Erythroblast (primary cell): Measurements from ENCODE around the gene STH.

Source experiments
- DNase-seq, 2 experiments: peaks; one replicate each; lab custom pipeline; 2025; lab: John Stamatoyannopoulos, UW
- GATA1 ChIP-seq: IDR thresholded peaks from 2 replicates; pipeline ENCODE4 v1.6.1; 2011; ENCODE audit warnings: low read depth, mild to moderate bottlenecking, control low read depth, low read length, moderate library complexity
- POLR2A ChIP-seq: IDR thresholded peaks from 2 replicates; pipeline ENCODE4 v1.6.1; 2011; ENCODE audit warnings: mild to moderate bottlenecking, low read length

STH gene

DNA sequence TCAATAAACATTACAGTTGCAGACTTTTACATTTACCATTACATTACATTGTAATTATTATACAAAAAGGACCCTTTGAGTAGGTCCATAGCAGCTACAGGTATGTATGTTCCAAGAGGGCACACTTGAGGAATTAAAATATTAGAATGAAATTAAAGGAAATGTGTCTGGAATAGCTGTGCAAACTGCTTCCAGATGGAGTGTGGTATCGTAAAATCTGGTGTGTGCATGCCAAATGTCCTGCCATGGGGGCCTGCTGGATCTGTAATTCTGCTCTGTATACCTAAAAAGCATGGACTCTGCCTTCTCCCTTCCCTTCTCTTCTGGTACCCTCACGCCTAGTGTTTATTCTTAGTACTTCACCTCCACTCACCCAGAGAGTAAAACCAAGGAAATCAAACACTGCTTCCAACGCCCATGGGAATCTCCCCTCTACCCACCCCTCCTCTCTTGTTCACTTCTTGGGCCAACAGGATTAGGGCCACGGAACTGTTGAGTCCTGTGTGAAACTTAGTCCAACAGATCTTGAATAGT lies 38.7 kb downstream of the STH start:
- no peak for DNase-seq
- TF ChIP-seq POLR2A (no peak), GATA1 (no peak)

DNA sequence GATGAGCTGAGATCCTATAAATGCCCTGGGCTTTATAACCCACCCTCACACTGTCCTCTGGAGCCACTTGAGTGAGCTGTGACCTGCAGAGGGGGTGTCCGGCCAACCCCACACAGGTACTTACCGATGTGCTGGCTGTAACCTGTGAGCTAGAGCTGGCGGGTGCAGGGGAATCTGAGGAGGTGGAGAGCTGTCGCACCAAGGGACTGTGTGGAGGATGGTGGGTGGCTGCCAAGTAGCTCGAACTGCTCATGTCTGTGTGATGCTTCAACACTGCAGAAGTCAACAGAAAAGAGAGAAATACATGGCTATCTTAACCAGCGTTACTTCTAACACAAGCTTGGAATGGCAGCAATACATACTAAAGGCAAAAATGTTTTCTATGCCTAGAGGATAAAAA lies 39.4 kb downstream of the STH start:
- DNase-seq, result no peak
- TF ChIP-seq POLR2A, result no peak
- TF ChIP-seq GATA1, result no peak

DNA sequence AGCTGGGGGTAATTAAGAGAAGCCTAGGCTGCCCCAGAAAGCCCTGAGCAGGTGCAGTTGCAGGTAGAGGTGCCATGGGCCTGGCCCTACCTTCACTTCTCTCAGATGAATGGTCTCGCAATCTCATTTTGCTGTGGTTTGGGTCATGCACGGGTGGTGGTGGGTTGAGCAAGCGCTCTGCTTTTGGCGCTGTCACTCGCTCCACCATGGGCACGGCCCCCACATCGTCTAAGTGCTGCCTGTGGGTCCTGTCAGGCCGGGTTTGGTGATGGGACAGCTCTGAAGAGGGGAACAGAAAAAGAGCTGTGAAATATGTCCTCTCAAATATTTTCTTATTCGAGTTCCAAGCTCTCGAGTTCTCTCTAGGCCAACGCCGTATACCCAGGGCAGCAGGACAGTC lies 39.9 kb downstream of the STH start:
- no peak for TF ChIP-seq POLR2A
- TF ChIP-seq GATA1, result no peak
- no peak for DNase-seq

DNA sequence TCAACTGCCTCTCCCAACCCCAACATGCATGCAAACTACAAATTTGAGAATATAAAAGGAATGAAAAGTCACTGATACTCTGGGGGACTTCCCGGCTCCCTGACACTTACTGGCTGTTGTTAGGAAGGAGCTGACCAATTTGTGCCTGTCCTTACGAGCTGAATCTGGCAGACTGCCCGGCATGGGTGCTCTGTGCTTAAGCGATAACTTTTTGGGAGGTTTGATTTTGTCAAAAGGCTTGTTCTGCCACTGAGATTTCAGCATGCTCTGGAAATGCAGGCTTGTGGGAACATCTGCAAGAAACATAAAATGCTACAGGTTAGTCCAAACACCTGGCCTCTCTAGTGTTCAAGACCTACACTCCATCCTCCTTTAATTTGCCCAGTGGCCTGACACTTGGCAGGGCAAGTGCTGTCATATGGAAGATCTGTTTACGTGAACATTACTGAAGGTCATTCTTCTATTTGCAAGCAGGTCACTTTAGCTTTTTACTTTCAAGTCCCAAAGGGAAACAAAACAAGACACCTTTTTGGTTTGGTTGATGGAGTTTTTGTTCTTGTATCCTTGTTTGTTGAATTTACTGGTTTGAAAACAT lies 40.6 kb downstream of the STH start:
- no peak for TF ChIP-seq POLR2A
- no peak for TF ChIP-seq GATA1
- DNase-seq, result peak; percentile 52 to 56

DNA sequence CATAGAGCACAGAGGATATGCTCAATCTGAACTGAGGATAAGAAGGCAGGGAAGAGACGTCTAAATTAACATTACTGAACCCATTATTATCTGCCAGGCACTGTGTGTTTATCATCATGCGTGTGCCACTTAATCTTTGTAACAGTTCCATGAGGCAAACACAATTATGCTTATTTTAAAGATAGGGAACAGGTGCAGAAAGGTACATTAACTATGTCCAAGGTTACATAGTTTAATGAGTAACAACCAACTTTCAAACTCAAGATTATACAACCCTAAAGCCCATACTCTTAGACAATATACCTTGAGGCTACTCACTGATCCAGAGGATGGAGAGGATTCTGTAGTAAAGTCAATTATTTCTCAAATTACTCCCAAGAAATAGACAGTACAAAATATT lies 43.2 kb downstream of the STH start:
- no peak for DNase-seq
- TF ChIP-seq POLR2A, result no peak
- TF ChIP-seq GATA1, result no peak

DNA sequence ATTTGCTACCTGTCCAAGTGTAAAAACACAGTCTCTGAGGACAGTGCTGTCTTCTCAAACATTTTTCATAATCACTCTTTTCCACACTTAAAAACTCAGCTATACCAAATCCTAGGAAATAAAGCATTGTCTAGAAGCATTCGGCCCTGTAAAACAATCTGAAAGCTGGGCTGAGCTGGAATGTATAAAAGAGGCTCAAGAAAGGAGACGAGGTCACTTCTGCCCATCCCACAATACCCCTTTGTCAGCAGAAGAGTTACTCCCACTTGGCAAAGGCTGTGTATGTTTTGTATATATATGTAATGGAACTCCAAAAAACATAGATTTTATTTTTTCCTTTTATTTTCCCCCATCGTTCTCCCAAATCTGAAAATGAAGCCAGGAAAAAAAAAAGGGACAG lies 43.9 kb downstream of the STH start:
- TF ChIP-seq POLR2A (no peak), GATA1 (no peak)
- no peak for DNase-seq

DNA sequence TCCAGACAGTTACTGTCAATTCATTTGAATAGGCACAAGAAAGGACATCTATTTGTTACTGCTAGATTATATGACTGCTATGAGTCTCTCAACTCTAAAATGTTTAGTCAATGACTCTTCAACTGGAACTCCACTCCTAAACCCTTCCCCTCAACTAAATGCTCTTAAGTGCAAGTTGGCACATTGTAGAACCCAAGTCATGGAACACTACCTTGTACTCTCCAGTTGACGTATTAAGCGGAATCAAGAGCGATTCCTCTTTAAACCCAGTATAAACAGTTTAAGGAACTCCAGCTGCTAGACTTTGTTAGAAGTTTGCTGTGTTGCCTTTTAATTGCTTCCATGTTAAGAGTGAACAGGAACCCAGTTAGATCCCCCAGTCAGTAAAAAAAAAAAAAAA lies 44.6 kb downstream of the STH start:
- TF ChIP-seq GATA1 (no peak), POLR2A (no peak)
- DNase-seq, result no peak

DNA sequence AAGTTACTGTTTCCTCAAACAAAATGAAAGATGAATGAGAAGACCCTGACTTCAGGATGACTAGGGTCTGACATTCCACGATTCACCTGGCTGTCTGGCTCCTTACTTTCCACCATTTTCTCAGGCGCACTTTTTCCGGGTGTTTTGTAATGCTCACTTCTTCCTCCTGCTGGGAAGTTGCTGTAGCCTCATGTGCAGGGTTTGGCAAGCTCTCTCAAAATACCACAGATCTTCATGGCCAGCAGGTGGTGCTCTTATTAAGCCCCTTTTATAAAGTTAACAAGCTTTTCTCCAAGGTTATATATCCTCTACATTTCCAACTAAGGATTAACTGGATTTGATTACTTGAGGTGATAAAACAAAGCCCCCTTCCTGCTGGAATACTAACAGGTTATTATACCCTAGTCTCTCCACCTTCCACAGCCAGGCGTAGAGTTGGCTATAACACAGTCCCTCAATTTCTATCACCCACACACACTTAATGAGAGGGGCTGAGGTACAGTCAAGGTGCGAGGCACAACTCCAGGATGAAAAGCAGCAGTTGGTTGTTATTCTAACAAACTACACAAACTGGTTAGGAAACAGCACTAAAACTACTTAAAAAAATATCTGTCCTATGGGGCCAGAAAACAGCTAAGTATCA lies 45.4 kb downstream of the STH start:
- peak; percentile 78 to 88 for DNase-seq
- TF ChIP-seq POLR2A (no peak), GATA1 (no peak)

DNA sequence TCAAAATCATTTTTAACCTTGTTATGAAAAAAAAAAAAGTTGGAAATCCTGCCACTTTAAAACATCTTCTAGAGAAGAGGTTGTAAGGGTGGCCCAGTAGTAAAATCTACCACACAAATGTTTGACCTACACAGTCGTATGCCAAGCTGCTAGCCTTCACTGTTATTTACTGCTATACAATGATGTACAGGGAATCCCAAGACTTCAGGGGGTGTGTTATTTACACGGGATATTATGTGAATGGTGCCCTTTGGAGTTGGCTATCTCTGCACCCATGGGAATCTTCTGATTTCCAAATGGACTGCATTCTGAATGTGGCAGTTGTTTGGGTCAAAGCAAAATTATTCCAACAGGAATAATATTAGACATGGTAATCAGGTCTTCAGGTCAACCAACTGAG lies 45.9 kb downstream of the STH start:
- TF ChIP-seq GATA1, result no peak
- TF ChIP-seq POLR2A, result no peak
- DNase-seq, result no peak

DNA sequence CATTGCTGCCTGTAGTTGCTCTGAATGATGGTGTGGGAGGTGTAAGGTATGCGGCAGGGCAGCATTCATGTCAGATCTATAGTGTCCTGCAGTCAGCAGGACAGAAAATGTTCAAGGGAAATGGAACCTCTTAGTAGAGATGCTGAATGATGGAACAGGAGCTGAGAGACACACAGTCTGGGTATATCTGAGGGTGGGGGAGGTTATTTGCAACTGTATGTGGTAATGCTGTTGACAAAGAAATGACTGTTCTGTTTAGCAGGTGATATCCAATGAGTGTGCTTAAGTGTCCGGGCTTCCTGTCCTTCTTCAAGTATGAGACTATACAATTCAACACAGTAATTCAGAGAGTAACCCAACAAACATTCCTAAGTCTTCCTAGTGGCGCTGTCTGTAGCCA lies 46.6 kb downstream of the STH start:
- TF ChIP-seq GATA1, result no peak
- no peak for TF ChIP-seq POLR2A

DNA sequence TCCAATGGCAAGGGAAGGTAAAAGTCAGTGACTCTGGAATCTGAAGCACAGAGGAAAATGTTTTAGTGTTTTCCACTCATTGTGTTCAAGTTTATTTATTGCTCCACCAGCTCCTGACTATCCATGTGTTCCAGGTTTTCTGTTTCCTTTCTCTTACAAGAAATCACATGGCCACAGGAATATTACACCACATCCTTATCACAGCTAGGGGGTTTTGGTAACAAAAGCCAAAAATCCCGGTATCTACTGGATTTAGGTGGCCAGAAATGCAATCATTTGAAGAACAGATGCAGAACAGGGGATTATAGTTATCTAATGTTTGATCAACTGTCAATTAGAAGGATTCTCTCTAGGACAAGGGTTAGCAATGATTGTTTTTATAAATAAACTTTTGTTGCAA lies 47.9 kb downstream of the STH start:
- no peak for DNase-seq
- TF ChIP-seq POLR2A, result no peak

More for the DNA sequence above, 46.6 kb downstream of the STH start:
- no peak for DNase-seq

DNA sequence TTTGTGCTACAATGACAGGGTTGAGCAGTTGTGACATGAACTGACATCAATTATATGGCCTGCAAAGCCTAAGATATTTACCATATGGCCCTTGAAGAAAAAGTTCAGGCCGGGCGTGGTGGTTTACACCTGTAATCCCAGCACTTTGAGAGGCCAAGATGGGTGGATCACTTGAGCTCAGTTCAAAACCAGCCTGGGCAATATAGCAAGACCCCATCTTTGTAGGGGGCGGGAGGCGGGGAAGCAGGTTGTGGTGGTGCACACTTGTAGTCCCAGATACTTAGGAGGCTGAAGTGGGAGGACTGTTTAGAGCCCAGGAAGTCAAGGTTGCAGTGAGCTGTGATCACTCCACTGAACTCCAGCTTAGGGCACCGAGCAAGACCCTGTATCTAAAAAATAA lies 48.3 kb downstream of the STH start:
- TF ChIP-seq GATA1 (no peak), POLR2A (no peak)
- no peak for DNase-seq

DNA sequence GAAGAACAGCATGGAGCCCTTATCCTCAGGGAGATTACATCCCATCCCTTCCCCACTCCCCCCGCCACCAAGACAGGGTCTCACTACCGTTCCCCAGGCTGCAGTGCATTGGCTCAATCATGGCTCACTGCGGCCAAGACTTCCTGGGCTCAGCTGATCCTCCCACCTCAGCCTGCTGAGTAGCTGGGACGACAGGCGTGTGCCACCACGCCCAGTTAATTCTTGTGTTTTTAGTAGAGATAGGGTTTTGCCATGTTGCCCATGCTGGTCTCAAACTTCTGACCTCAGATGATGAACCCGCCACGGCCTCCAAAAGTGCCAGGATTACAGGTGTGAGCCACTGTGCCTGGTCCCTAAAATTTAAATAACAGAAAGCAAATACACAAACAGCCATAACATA lies 48.8 kb downstream of the STH start:
- no peak for DNase-seq
- TF ChIP-seq GATA1, result no peak
- no peak for TF ChIP-seq POLR2A
